ENCODE data around the gene BPIFA1.

BPIFA1 gene

DNA sequence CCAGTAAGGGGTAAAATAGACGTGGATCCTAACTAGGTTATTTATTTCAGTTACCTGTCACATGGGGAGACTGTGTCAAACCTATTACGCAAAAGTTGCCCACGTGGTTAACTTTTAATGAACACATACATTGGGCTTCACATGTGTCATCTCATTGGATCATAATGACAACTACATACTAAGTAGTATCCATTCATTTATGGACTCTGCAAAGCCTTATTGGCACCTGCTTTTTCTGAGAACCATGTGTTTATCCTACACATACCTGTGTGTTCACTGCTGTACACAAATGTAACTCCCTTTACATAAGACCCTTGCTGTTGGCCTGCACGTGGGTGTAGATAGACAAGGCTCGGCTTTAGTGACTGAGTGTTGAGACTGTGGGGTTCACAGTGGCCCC, 5.1 kb downstream of the BPIFA1 start:
- DNase-seq = no peak

DNA sequence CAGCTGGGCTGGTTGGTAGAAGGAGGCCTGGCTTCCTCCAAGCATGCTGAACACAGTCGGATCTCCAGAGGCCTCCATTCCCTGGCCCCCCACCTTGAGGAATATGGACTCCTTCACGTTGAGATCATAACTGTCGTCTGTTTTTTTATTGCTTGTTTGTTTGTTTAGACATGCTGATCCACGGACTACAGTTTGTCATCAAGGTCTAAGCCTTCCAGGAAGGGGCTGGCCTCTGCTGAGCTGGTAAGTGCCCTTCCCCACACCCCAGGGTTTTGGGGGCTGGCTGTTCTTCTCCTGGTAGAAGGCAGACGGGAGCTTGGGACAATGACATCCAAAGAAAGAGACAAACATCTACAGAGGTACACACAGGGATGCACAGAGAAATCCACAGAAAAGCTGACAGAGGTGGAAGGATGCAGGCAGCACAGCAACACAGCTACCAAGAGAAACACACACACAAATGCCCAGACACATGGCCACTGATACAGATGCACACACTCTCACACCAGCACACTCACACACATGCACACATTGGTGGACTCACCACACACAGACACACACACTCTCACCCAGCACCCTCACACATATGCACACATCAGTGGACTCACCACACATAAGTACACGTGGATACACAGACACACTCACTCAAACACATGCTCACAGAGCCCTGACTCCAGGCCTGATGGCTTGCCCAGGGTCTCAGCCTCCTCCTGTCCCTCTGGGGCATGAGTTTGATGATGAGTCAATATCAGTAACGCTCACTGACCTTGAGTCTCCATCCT, 6.7 kb downstream of the BPIFA1 start:
- DNase-seq = no peak

DNA sequence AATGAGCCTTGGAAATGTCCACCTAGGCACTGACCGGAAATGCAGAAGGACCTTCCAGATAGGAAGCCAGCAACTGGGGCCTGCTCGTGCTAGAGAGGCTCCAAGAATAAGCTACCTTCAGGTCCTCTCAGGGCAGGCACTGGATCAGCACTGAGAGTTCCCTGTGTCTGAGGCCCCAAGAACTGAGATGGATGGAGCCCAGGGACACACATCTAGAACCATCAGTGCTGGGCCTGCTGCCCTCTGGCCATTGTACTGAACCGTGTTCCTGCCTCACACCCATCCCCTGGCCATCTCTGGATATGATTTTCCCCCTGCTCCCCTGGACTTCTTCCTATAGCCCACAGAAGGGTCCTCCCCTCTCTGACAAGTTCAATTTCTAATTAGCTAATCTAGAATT, 10.3 kb downstream of the BPIFA1 start:
- no peak for DNase-seq

DNA sequence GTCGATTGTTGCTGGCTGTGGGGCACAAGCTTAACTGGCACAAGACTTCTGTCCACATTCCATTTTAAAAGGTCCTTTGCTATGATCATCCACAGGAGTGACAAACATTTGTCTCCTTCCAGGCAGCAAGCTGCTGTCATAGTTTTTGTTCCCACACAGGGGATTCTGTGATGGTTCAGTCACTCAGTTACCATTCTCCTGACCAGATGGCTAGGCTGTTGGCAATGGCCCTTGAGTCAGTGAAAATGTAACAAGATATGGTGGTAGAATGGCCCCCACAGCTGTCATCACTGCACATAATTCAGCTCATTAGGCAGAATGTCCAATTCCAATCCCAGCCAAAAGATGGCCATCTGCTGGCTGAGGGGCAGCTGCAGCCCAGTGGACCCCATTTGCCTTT, 13.7 kb downstream of the BPIFA1 start:
- no peak for DNase-seq

DNA sequence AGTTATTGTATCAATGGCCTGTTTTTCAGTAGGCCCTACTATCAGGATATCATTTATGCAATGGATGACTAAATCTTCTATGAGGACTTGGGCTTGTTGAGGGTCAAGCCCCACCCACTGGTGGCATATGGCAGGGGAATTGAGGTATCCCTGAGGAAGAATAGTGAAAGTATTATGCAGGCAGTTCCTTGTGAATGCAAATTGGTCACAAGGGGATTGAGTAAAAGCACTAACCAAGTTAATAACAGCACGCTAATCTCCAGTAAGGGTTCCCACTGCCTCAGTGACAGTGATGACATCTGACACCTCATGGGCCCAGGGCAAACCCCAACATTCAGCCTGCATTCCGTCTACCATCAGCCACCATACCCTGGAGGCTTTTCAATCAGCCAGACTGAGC, 14.9 kb downstream of the BPIFA1 start:
- no peak for DNase-seq

DNA sequence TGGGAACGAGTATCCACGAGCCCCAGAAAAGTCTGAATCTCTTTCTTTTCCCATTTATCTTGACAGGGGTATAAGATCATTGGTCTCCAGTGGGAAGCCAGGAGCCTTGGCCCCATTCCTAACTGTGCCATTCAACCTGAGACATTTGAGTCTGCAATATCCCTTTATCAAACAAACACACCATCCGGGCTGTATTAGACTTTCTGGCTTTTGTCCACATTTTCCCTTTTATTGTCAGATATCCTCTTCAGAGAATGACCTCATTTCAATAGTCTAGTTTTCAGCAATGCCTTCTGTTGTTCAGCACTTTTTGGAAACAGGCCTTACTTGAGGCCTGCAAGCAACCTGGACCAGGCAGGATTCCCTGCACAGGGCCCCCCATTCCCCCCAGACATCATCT, 15.7 kb downstream of the BPIFA1 start:
- DNase-seq = no peak

DNA sequence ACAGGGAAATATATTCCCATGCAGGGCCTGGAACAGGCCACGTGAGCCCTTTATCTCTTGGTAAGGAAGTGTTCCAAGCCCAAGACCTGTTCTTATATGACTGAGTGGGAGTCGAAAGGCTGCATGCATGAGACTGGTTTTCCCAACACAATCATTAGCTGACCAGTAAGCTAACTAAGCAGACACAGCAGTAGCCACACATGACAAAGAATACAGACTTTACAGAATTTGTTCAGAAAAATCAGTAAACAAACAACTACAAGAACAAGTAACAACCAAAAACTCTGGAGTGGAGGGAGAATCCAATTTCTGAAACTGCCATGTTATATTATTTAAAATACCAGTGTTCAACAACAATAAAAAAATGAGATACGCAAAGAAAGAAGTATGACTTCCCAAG, 16.7 kb downstream of the BPIFA1 start:
- no peak for DNase-seq

DNA sequence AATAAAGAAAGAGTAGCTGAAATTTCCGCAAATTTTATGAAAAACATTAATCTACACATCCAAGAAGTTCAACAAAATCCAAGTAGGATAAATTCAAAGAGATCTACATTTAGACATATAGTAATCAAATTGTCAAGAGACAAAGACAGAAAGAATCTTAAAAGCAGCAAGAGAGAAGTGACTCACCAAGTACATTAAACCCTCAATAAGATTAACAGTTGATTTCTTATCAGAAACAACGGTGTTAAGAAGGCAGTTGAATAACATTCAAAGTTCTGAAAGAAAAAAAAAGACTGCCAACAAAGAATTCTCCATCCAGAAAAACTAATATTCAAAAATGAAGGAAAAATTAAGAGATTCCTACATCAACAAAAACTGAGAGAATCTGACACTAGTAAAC, 19.2 kb downstream of the BPIFA1 start:
- no peak for DNase-seq

DNA sequence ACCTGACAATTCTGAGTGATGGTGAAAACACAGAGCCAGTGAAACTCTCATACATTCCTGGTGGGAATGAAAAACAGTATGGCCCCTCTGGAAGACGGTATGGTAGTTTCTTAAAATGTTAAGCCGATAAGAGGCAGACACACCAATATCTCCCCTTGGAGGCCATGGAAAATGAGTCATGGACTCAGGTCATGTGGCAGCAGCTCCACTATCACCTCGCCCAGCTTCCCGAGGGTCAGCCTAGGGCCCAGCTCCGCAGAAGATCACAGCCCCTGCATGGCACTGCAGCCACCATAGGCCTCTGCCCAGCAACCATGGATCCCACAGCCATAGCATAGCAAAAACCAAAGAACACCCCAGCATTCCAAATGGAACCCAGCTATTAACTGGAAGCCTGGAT, 21.4 kb downstream of the BPIFA1 start:
- DNase-seq = no peak

DNA sequence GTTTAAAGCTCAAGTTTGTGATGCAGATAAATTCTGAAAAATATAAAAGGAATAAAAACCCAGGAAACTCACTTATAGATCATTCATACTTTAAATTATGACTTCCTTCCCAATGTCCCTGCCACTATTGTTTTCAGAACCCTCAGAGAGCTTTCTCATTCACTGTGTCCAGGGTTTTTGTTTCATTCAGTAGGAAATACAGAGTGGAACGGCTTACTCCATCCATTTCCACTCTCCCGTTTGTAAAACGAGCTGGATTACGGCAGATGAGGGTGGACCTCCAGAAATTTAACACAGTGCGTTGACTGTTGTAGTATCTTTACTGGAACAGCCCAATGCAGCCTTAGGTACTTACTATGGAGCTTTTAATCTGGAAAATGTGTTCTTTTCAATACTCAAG, 23.6 kb downstream of the BPIFA1 start:
- no peak for DNase-seq

DNA sequence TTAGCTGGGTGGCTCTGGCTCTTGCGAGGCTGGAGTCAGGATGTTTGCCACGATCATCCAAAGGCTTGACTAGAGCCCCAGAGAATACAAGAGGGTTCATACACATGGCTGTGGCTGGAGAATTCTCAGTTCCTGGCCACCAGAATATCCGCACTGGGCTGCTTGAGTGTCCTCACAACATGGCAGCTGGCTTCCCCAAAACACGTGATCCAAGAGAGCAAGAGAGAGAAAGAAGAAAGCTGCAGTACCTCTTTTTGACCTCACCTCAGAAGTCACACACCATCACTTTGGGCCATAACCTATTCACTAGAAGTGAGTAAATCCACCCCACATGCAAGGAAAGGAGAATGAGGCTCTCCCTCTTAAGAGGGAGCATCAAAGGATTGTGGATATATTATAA, 25.7 kb downstream of the BPIFA1 start:
- peak; percentile 38 for DNase-seq

DNA sequence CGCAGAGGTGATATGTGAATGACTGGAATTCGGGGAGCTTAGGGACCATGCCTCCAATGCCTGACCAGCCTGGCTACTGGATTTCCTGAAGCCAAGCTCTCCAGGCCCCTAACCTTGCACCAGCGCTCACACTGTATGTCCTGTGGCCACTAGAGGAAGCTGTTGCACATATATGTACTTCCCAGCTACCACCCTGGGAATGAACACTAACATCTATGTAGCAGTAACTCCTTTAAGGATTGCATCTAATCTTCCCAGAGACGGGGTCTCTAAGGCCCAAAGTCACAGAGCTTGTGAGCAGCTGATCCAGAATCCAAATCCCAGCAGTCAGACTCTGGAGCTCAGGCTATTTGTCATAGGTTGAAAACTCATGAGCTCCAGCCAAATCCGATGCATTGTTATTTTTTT, 26.9 kb downstream of the BPIFA1 start:
- DNase-seq = peak; percentile 83

DNA sequence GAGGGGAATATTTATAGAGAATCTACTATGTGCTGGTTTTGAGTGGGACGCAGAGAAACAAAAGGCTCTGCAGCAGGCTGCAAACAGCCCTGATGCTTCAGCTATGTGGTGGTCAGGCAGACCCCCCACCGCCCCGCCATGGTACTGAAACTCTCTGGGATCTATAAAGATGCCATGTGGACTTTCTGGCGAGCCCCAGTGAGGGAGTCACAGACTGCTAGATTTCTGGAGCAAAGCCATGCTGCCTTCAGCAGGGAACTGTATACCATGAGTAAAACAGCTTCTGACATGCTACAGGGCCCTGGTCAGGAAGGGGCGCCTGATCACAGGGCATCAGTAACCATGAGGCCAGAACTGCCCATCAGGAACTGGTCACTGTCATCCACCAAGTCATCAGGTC, 28.0 kb downstream of the BPIFA1 start:
- DNase-seq = no peak

DNA sequence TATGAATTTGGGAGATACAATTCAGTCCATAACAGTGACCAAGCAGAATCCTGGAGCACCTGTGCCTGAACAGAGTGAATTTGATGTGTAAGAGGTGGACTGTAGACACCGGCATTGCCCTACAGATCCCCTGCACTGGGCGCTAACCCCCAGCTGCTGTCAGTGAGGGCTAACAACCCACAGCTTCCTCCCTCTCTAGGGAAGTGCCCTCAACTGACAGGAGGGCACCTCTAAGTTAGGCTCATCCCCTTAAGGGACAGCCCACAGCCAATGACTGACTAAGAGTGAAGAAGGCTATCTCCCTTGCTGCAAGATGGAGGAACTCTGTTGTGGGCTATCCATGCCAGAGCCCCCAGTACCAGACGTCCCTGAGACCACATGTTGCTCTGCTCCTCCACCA, 31.9 kb downstream of the BPIFA1 start:
- peak; percentile 75 for DNase-seq

DNA sequence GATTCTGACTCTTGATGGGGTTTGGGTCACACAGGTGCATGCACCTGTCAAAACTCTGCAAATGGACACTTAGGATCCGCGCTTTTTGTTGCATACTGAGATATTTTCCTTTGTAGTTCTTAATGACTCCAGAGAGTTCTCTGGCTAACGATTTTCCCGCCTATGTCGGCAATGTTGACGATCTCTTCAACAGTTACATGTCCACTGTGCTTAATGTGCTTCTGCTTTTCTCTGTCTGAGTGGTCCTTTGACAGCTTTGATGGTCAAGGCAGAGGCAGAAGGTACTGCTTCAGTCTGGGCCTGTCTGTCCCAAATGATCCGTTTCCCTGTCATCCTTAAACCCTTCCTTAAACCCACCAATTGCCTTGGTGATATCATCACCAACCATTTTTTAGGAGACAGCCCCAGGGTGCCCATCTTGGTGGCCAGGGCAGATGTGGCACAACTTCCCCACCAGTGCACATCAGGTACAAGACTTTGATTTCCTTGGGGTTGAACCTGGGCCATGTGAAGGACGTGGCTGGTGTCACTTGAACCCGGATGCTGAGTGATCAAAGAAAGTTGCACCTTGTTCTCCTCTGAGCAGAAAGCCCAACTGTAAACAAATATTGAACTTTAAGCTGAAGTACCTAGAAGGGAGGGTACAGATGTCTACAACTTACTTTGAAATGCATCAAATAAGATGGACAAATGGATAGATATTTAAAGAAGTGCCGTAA, 36.5 kb downstream of the BPIFA1 start:
- no peak for DNase-seq

DNA sequence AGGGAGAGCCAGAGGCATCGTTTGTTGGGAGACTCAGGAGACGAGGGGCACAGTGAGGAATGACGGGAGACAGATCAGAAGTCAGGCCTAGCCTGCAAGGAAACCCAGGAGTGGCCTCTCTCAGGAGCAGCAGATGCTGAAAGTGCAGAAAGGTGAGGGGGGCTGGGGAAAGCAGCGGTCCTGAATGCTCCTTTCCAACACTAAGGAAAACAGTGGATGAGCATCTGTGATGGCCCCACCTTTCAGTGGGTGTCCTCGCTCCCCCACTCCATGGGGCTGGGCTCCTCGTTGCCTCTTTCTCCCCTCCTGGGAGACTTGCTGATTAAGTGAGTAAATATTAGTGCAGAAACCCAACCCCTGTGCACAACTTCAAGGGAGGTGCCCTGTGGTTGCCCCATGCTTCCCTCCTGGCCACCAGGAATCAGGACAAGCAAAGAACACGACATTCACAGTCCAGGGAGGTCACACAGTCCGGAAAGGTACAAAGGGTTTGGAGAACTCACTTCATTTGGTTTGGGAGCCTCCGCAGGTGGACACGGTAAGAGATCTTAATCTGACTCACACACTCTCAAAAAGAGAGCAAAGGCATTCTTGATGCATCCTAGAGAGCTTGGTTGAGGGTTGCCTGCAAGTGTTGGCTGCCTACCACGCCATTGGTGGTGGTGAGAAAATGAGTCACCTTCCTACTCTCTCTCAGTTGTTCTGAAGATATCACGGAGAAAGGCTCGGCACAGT, 37.5 kb downstream of the BPIFA1 start:
- DNase-seq = no peak

DNA sequence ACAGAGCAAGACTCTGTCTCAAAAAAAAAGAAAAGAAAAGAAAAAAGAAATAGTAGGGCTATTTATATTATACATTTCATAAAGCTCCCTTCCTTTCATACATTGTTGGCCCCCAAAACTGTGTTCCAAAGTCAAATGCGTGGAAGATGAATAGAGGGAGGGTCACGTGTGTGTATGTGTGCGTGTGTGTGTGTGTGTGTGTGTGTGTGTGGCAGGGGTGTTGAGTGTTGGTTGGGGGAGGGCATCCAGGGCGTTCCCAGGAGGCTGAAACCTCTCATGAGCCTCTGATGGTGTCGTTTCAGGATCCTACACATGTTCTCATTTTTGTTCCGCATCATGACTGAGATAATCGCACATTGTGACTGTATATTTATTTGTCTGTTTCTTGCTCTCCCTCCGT, 39.4 kb downstream of the BPIFA1 start:
- DNase-seq = no peak

DNA sequence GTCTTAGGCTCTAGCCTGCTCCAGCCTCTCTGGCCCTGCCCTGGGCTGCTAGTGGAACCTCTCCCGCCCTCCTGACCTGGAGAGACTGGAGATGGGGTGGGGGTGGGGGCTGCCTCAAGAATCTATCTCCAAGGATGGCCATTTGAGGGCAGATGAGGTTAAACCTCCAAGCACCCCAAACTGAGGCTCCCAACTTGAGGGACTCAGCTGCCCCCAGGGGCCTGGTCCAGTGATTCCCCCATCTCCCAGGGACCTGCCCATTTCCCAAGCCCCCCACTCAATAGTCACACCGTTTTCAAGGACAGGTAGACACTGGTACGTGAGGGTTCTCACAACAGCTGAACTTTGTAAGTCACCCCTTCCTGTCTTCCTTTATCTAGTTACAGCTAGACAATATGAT, 40.1 kb downstream of the BPIFA1 start:
- DNase-seq = no peak

DNA sequence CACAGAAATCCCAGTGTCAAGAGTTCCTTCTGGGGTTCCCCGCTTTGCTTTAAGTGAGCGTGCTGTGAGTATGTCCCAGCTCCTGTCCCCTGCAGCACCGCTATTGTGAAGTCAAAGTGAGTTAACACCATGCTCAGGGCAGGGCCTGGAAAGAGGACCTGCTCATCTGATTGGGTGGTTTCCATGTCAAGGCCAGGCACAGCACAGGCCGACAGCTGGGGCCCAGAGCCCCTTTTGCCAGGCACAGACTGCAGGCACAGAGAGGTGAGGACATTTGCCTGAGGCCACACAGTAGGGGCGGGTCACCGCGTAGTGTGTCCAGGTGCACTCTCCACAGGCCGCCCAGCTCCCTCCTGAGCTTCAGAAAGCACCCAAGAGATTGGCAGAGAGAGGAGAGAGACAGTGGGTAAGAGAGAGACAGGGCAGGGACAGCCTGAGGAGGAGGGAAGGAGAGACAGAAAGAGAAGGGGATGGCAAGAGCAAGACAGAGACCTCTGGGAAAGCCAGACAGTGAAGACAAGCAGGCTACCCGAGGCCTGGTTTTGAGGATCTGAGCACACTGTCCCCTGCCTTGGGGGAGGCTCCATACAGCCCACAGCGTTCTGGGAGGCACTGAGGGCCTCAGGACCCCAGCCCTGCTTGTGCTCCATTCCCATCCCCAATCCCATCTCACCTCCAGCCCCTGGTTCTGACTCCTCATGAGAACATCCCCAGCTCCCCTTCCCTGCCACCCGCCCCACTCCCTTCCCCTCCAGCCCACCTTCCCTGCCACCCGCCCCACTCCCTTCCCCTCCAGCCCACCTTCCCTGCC, 40.7 kb downstream of the BPIFA1 start:
- DNase-seq = no peak

DNA sequence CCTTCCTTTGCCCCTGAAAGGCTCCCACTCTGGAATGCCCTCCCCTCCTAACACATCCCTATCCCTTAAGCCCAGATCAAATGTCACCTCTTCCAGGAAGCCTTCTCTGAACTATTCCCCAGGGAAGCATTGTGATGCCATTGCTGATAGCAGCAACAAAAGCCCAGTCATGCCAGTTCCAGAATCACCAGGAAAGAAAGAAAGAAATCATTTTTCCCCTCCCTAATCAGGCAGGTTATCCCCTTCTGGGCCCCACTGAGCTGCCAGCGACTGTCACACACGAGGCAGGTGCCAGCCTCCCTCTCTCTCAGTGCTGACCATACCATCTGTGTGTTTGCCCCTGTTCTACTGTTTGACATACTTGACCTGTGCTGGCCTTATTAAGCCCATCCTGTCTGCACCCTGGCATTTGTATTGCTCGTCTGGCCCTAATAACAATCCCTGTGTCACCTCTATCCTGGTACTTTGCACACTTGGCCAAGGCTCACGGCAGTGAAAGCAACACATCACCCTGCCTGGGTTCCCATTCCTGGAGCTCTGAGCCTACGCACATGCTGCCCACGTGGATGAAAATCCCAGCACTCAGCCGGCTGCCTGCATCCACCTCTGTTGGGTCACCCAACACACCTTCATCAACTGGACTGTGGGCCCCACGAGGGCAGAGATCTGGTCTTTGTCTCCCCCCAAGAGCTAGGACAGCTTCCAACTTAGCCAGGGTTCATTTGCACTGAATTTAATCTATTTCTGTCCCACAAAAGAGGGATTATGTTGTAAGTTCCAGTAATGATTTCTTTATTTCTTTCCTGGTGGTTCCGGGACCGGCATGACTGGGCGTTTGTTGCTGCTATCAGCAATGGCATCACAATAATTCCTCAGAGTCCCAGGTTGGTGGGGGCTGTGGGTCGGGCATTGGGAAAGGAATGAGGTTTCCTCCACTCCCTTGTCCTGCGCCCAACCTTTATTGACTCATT, 42.0 kb downstream of the BPIFA1 start:
- no peak for DNase-seq

DNA sequence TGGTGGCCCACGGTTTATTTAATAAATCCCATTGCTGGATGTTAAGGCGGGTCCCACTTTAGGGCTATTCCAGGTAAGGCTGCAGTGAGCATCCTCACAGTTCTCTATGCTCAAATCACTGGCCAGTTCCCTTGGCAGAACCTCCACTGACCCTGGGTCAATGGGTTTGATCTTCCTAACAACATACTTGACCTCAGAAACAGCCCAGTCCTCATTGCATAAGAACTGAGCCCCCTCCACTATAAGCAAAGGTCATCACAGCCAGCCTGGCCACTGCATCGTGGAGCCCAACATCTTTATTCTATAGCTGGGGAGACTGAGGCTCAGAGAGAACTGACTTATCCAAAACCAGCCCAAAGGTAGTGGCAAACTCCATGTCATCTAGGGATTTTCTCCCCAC, 42.9 kb downstream of the BPIFA1 start:
- DNase-seq = no peak

All from MV-4-11 (cell line).